ENCODE data around the gene PDZD8.
A peak's percentile ranks its signal among the peaks of the same experiment; 100 is the strongest.

Gene PDZD8

DNA sequence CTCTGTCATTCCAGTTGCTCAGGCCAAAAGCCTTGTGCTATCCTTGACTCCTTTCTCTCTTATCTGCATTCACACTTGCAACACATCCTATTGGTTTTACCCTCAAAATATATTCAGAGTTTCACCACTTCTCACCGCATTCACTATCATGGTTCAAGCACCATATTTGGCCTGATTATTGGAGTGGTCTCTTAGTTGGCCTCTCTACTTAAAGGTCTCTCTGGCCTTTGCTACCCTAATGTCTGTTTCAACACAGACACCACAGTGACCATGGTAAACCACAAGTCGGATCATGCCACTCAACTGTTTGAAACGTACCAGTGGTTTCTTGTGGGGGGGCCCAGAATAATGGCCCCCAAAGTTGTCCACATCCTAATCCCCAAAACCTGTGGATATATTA, 15.2 kb upstream of the PDZD8 start:
- FAIRE-seq: no peak
- DNase-seq (ENCODE audit: insufficient read length): no peak
- no peak for TF ChIP-seq POLR2AphosphoS5 (IDR thresholded peaks at IDR 0.05; ENCODE audit: low read depth, low read length)
- TF ChIP-seq TAF1 (IDR thresholded peaks at IDR 0.05; ENCODE audit: borderline replicate concordance, low read depth, low read length): no peak
- no peak for TF ChIP-seq POLR2A (IDR thresholded peaks at IDR 0.05; ENCODE audit: low read depth, low read length)

DNA sequence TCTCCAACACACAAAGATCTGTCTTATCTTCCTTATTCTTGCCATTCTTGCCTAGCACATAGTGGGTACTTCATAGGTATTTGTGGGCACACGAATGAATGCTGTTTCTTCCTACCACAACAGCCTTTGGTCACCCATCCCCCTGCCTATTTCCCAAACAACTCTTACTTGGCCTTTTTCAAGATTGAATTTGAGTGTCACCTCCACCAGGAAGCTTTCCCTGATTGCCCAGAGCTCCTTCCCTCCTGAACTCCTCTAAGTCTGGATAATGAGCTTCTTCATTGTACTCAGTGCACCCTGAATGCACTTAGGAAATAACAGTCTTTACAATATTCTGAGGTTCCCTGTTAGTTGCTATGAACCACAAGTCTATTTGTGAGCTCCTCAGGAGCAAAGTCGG, 11.6 kb upstream of the PDZD8 start:
- DNase-seq (ENCODE audit: insufficient read length) (no peak), FAIRE-seq (no peak)
- TF ChIP-seq POLR2AphosphoS5 (IDR thresholded peaks at IDR 0.05; ENCODE audit: low read depth, low read length) (no peak), POLR2A (IDR thresholded peaks at IDR 0.05; ENCODE audit: low read depth, low read length) (no peak), TAF1 (IDR thresholded peaks at IDR 0.05; ENCODE audit: borderline replicate concordance, low read depth, low read length) (no peak)

GRCh38 chr10:117382861-117383260, 7.6 kb upstream of the PDZD8 start:
- TF ChIP-seq TAF1 (IDR thresholded peaks at IDR 0.05; ENCODE audit: borderline replicate concordance, low read depth, low read length) (no peak), POLR2A (IDR thresholded peaks at IDR 0.05; ENCODE audit: low read depth, low read length) (no peak), POLR2AphosphoS5 (IDR thresholded peaks at IDR 0.05; ENCODE audit: low read depth, low read length) (no peak)
- FAIRE-seq: no peak
- DNase-seq (ENCODE audit: insufficient read length): no peak

- TF ChIP-seq POLR2A (IDR thresholded peaks at IDR 0.05; ENCODE audit: low read depth, low read length): no peak
- no peak for TF ChIP-seq POLR2AphosphoS5 (IDR thresholded peaks at IDR 0.05; ENCODE audit: low read depth, low read length)
- TF ChIP-seq TAF1 (IDR thresholded peaks at IDR 0.05; ENCODE audit: borderline replicate concordance, low read depth, low read length): no peak
- FAIRE-seq (no peak), DNase-seq (ENCODE audit: insufficient read length) (peak; percentile 36)
Observed at GRCh38 chr10:117374506-117375359, 507 bp downstream of the PDZD8 start.

DNA sequence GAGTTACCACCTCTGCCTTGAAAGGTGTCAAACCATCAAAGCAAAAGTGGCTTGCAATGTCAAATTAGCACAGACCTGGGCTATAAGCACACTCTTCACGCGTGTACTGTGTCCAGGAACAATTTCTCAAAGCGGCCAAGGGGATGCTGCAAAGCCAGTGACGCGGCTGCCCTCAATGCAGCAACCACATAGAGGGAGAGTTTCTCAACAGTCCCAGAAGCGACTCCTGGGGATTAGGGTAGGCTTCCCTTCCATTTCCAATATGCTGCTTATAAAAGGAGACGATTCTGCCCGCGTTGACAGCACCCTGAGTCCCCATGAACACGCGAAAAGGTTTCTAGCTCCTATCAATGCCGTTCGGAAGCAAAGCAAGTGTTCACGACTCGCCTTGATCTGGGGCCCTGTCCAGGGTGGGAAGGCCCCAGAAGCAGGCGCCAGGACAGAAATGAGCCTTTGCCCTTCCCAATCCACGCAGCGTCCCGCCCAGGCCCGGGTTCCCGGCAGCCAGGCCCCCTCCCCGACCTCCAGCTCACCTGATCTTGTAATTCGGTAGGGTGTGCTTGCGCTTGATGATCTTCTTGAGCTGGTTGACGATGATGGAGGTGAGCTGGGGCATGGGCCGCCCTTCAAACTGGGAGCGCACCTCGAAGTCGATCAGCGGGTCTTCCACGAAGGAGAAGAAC, 1.3 kb downstream of the PDZD8 start:
- DNase-seq (ENCODE audit: insufficient read length): peak; percentile 18
- FAIRE-seq: peak; percentile 56
- no peak for TF ChIP-seq POLR2A (IDR thresholded peaks at IDR 0.05; ENCODE audit: low read depth, low read length)
- TF ChIP-seq TAF1 (IDR thresholded peaks at IDR 0.05; ENCODE audit: borderline replicate concordance, low read depth, low read length): no peak
- TF ChIP-seq POLR2AphosphoS5 (IDR thresholded peaks at IDR 0.05; ENCODE audit: low read depth, low read length): no peak

- DNase-seq (ENCODE audit: insufficient read length) (no peak), FAIRE-seq (no peak)
- TF ChIP-seq TAF1 (IDR thresholded peaks at IDR 0.05; ENCODE audit: borderline replicate concordance, low read depth, low read length) (no peak), POLR2AphosphoS5 (IDR thresholded peaks at IDR 0.05; ENCODE audit: low read depth, low read length) (no peak), POLR2A (IDR thresholded peaks at IDR 0.05; ENCODE audit: low read depth, low read length) (no peak)
Observed at GRCh38 chr10:117370205-117370604, 5.0 kb downstream of the PDZD8 start.

- FAIRE-seq (no peak), DNase-seq (ENCODE audit: insufficient read length) (no peak)
- TF ChIP-seq TAF1 (IDR thresholded peaks at IDR 0.05; ENCODE audit: borderline replicate concordance, low read depth, low read length) (no peak), POLR2A (IDR thresholded peaks at IDR 0.05; ENCODE audit: low read depth, low read length) (no peak), POLR2AphosphoS5 (IDR thresholded peaks at IDR 0.05; ENCODE audit: low read depth, low read length) (no peak)
Observed at GRCh38 chr10:117367718-117368117, 7.5 kb downstream of the PDZD8 start.

- FAIRE-seq: no peak
- TF ChIP-seq TAF1 (IDR thresholded peaks at IDR 0.05; ENCODE audit: borderline replicate concordance, low read depth, low read length) (no peak), POLR2A (IDR thresholded peaks at IDR 0.05; ENCODE audit: low read depth, low read length) (no peak), POLR2AphosphoS5 (IDR thresholded peaks at IDR 0.05; ENCODE audit: low read depth, low read length) (no peak)
- DNase-seq (ENCODE audit: insufficient read length): no peak
Observed at GRCh38 chr10:117366741-117367140, 8.5 kb downstream of the PDZD8 start.

DNA sequence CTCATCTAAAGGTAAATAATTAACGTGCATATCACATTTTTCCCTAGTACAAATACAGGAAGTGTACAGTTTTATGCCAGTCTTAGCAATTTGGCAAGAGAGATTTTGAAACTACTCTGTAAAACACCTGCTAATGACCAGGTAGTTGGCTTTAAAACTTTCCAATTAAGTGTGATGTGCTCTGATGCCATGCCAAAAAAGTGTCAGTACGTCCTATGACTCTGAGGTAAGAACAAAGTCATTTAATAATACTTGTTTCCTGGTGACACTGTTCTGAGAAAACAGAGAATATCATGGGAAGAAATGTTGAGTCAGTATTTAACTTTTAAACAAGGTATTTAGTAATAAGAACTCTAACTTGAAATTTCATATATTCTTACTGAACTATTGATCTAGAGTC, 9.6 kb downstream of the PDZD8 start:
- TF ChIP-seq POLR2AphosphoS5 (IDR thresholded peaks at IDR 0.05; ENCODE audit: low read depth, low read length): no peak
- TF ChIP-seq TAF1 (IDR thresholded peaks at IDR 0.05; ENCODE audit: borderline replicate concordance, low read depth, low read length): no peak
- no peak for TF ChIP-seq POLR2A (IDR thresholded peaks at IDR 0.05; ENCODE audit: low read depth, low read length)
- FAIRE-seq (no peak), DNase-seq (ENCODE audit: insufficient read length) (no peak)

DNA sequence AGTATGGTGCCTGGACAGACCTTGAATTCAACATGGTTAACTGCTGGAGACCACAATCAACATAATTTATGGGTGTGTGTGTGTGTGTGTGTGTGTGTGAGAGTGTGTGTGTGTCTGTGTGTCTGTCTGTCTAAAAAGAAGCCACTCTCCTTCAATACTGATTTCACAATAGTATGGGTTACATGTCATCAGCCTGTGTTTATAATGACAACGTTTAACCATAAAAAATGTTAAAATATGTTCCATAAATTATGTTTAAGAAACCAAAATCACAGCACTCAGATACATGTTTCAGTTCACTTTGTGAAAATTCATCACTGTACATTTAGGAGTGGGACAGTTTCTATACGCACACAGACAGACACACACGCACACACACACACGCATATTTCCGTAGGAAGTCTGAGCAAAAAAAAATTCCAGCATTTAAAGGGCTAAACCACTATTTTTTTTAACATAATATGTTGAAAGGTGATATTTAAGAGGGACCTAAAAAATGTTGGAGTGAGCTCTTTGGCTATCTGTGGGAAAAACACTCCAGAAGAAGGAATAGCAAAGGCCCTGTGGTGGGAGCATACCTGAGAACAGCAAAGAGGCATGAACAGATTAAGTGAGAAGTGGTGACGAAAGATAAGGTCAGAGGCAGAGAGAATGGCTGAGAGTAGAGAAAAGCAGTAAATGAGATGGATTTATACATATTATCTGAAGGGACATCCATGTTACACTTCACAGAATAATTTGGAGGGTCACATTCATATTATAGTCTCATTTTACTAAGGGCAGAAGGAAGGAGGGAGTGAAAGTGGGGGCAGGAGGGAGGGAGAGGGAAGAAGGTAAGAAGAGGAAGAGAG, 10.9 kb downstream of the PDZD8 start:
- no peak for DNase-seq (ENCODE audit: insufficient read length)

DNA sequence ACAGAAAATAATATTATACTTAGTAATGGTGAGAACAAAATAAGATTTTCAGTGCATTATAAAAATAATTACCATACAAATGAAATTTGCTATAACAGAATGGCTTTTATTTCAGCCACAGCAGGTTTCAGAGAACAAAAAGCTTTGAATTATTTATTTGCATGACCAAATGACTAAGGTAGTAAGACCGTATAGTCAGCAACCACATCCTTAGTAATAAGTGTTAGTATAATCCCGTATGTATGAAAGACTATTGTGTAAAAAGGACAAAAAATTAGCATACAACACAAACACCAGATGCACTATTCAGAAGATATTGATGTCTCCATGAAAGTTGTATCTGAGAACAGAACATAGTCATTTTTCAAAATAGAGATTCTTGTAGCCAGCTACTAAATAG, 12.2 kb downstream of the PDZD8 start:
- DNase-seq (ENCODE audit: insufficient read length) (no peak), FAIRE-seq (no peak)
- TF ChIP-seq TAF1 (IDR thresholded peaks at IDR 0.05; ENCODE audit: borderline replicate concordance, low read depth, low read length) (no peak), POLR2A (IDR thresholded peaks at IDR 0.05; ENCODE audit: low read depth, low read length) (no peak), POLR2AphosphoS5 (IDR thresholded peaks at IDR 0.05; ENCODE audit: low read depth, low read length) (no peak)

More for the DNA sequence above, 10.9 kb downstream of the PDZD8 start:
- FAIRE-seq: peak; percentile 48
- no peak for TF ChIP-seq TAF1 (IDR thresholded peaks at IDR 0.05; ENCODE audit: borderline replicate concordance, low read depth, low read length)
- TF ChIP-seq POLR2AphosphoS5 (IDR thresholded peaks at IDR 0.05; ENCODE audit: low read depth, low read length): no peak
